DND-41 (cell line): Measurements from ENCODE around the gene UNC13D.

Experiments used
- ATAC-seq: fragments of 200-7000 bp; cut with Tn5 transposase; 3 replicates; pipeline ENCODE4 v1.9.1; 2021; ENCODE audit warnings: low read depth; ENCODE audit not compliant: insufficient read depth
- DNase-seq: peaks from one replicate; pipeline ENCODE4 v3.0.0-alpha.2; 2020
- H2AFZ ChIP-seq: 2 replicates; pipeline ENCODE4 v1.6.0; 2012; ENCODE audit warnings: low read depth, low read length
- H3K27ac ChIP-seq: 2 replicates; pipeline ENCODE4 v1.5.1; 2012; ENCODE audit warnings: low read length, inconsistent platforms
- H3K27me3 ChIP-seq: fragments of 200-600 bp; sonication (generic); 2 replicates; pipeline ENCODE4 v1.6.0; 2012; ENCODE audit warnings: low read length, mild to moderate bottlenecking, inconsistent platforms; ENCODE audit not compliant: insufficient read depth, poor library complexity
- H3K36me3 ChIP-seq: 2 replicates; pipeline ENCODE4 v1.5.1; 2012; ENCODE audit warnings: low read length, inconsistent platforms; ENCODE audit not compliant: insufficient read depth
- H3K4me1 ChIP-seq: 2 replicates; pipeline ENCODE4 v1.5.1; 2012; ENCODE audit warnings: mild to moderate bottlenecking, low read length; ENCODE audit not compliant: insufficient read depth
- H3K4me2 ChIP-seq: 2 replicates; pipeline ENCODE4 v1.6.0; 2012; ENCODE audit warnings: mild to moderate bottlenecking, moderate library complexity, low read length, inconsistent platforms; ENCODE audit not compliant: insufficient read depth
- H3K4me3 ChIP-seq, 2 experiments: fragments of 200-600 bp in 1 of 2; shearing (Covaris generic) in 1 of 2; 2 replicates each; pipeline ENCODE4 v1.5.1; 2012 to 2016; ENCODE audit warnings: inconsistent platforms in 2 of 2, low read length in 2 of 2, mild to moderate bottlenecking in 2 of 2, low read depth in 1 of 2, moderate library complexity in 1 of 2
- H3K79me2 ChIP-seq: 2 replicates; pipeline ENCODE4 v1.6.0; 2012; ENCODE audit warnings: low read length, inconsistent platforms; ENCODE audit not compliant: insufficient read depth
- H3K9ac ChIP-seq: 2 replicates; pipeline ENCODE4 v1.6.0; 2012; ENCODE audit warnings: low read depth, mild to moderate bottlenecking, inconsistent platforms, low read length, moderate library complexity
- H3K9me3 ChIP-seq: 2 replicates; pipeline ENCODE4 v1.5.1; 2012; ENCODE audit warnings: low read length, moderate library complexity, mild to moderate bottlenecking, inconsistent platforms; ENCODE audit not compliant: insufficient read depth, severe bottlenecking
- H4K20me1 ChIP-seq: 2 replicates; pipeline ENCODE4 v1.6.0; 2012; ENCODE audit warnings: low read length; ENCODE audit not compliant: insufficient read depth
- CTCF ChIP-seq: IDR thresholded peaks from 2 replicates; pipeline ENCODE4 v1.5.1; 2012; ENCODE audit warnings: borderline replicate concordance, low read length, moderate library complexity, mild to moderate bottlenecking; ENCODE audit not compliant: poor library complexity, severe bottlenecking; ENCODE audit errors: extremely low read depth
- EZH2 ChIP-seq: IDR thresholded peaks from 3 replicates; pipeline ENCODE4 v1.6.1; 2012; ENCODE audit warnings: borderline replicate concordance, low read depth, mild to moderate bottlenecking, moderate library complexity, low read length, inconsistent platforms; ENCODE audit not compliant: severe bottlenecking

UNC13D gene

GRCh38 chr17:75807861-75808260 is 36.3 kb downstream of the UNC13D start:
- H3K4me1 ChIP-seq = no peaks in the 10 kb centered on the region

GRCh38 chr17:75806822-75807500 is 37.2 kb downstream of the UNC13D start:
- DNase-seq (no peak), ATAC-seq (no peak)
- Histone ChIP-seq H3K4me3 (no peak overlapping the region), H3K27ac (no peak overlapping the region), H3K79me2 (peaks cover 59% of the 10 kb centered on the region), H3K4me2 (no peak overlapping the region), H3K9ac (no peak overlapping the region), H3K4me1 (no peaks in the 10 kb centered on the region), H3K9me3 (no peaks in the 10 kb centered on the region), H3K36me3 (peaks cover 57% of the 10 kb centered on the region), H2AFZ (no peak overlapping the region), H3K27me3 (no peaks in the 10 kb centered on the region), H4K20me1 (peaks cover 35% of the 10 kb centered on the region)
- TF ChIP-seq EZH2 (no peak), CTCF (no peak)

More at GRCh38 chr17:75807861-75808260, 36.3 kb downstream of the UNC13D start:
- Histone ChIP-seq H4K20me1 (peaks cover 31% of the 10 kb centered on the region), H3K27ac (no peak overlapping the region), H3K4me2 (no peak overlapping the region), H3K79me2 (peaks cover 53% of the 10 kb centered on the region), H3K36me3 (peaks cover 60% of the 10 kb centered on the region), H3K9ac (no peak overlapping the region), H3K27me3 (no peaks in the 10 kb centered on the region), H2AFZ (no peak overlapping the region), H3K4me3 (no peak overlapping the region), H3K9me3 (no peaks in the 10 kb centered on the region)
- TF ChIP-seq CTCF = no peak
- no peak for TF ChIP-seq EZH2
- ATAC-seq (no peak), DNase-seq (no peak)

GRCh38 chr17:75803883-75804282 is 40.3 kb downstream of the UNC13D start:
- DNase-seq (no peak), ATAC-seq (no peak)
- TF ChIP-seq EZH2 = no peak
- TF ChIP-seq CTCF = no peak
- Histone ChIP-seq H3K4me1 (no peaks in the 10 kb centered on the region), H3K27me3 (no peaks in the 10 kb centered on the region), H3K79me2 (peaks cover 75% of the 10 kb centered on the region), H3K9ac (no peak overlapping the region), H2AFZ (no peak overlapping the region), H3K9me3 (no peaks in the 10 kb centered on the region), H3K4me3 (no peak overlapping the region), H3K4me2 (no peak overlapping the region), H3K36me3 (peaks cover 48% of the 10 kb centered on the region), H4K20me1 (peaks cover 24% of the 10 kb centered on the region; the same call in 1 of the 2 replicates), H3K27ac (no peak overlapping the region)

- H4K20me1 ChIP-seq = peaks cover 25% of the 10 kb centered on the region
- peaks cover 84% of the 10 kb centered on the region for H3K79me2 ChIP-seq
- H3K9ac ChIP-seq = no peak overlapping the region
- peaks cover 75% of the 10 kb centered on the region for H3K36me3 ChIP-seq
- H3K4me2 ChIP-seq = no peak overlapping the region
- H3K4me1 ChIP-seq = no peaks in the 10 kb centered on the region
- DNase-seq = no peak
- no peak overlapping the region for H3K4me3 ChIP-seq
- no peaks in the 10 kb centered on the region for H3K9me3 ChIP-seq
- no peak for TF ChIP-seq EZH2
- TF ChIP-seq CTCF = no peak
- no peaks in the 10 kb centered on the region for H3K27me3 ChIP-seq
- no peak overlapping the region for H2AFZ ChIP-seq
- ATAC-seq = no peak
- no peak overlapping the region for H3K27ac ChIP-seq
These were observed 44.8 kb downstream of the UNC13D start for GRCh38 chr17:75799402-75799801.
